ENCODE results near the gene GPR162.
"Not testable (repeated sequence)": the region's sequence is repeated elsewhere in the genome, so short reads cannot be mapped to it uniquely, and the experiment has no call there.

Gene GPR162

DNA sequence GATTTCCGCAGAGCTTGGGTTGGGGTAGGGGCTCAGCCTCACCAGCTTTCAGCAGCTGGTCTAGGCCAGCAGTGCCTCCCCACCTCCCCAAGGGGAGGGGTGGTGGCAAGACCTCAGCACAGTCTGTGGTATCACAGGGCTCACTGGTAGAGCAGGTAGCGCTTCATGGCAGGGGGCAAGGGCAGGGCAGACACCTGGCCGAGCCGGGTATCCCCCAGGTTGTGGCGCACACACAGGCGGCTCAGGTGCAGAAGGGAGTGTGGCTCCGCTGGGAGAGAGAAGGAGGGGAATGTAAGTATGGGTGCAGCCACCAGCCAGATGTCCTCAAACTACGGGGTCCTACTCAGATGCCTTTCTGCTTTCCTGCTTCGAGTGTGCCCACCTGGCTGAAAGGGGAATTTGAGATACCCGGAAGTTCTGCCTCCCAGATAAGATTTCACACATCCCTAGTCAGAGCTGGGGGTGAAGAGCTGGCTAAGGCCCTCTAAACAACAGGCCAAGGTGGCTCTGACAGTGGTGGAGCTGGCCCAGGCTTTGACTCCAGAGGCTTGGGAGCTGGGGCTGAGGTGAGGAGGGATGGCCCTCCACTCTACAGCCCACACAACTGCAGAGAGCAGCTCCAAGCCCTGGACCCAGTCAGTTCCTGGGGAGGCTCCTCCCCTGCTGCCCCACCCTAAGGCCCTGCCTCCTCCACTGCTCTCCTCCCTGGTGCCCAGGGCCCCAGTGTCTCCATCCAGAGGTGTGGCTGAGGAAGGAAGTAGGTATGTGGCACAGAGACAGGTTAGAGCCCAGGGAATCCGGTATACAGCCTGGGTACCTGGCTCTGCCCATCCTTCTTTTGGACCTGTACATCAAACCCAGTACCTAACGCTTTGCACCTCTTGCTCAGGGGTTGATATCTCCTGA lies 49.7 kb downstream of the GPR162 start:
- in situ Hi-C loops (cut with HindIII; ENCODE audit: low sequenced_read_pairs), result no loop called here

DNA sequence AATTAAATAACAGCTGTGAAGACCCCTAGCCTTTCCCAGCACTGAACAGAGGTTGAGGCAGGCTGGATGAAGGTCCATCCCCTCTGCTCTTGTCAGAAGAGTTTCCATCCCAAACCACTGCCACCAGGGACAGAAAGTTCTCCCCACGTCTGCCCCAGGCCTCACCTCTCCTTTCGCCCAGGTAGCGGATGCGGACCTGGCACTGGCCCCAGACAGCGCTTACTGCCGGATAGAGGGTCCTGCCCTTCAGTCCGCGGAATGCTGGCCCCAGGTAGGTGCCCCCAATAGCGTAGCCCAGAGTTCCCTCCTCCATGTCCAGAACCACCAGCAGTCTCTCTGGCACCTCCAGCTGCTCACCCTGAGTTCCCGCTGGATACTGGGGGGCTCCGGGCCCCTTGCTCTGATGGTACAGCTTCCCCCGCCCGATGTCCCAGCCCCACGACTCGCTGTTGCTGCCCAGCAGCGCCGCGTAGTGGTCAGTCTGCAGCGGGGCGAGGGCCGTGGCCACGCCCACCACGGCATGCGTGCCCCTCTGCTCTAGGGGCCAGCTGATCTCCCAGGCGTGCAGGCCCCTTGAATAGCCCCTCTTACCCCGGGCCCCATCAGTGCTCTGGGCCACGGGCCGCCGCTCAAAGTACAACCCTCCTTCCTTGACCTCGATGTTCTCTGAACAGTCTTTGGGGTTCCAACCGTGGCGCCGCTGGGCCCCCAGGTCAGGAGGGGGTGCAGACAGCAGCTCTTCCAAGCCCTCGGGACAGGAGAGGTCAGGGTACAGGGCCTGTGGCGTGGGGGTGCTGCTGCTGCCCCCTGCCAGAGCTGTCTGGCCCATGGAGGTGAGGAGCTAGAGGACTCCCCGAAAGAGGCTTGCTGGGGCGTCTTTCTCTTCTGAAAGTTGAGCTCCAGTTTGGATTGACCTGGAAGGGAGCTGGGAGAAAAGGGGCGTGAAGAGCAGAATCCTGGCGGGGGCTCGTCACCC lies 50.7 kb downstream of the GPR162 start:
- in situ Hi-C loops (cut with HindIII; ENCODE audit: low sequenced_read_pairs), result no loop called here

DNA sequence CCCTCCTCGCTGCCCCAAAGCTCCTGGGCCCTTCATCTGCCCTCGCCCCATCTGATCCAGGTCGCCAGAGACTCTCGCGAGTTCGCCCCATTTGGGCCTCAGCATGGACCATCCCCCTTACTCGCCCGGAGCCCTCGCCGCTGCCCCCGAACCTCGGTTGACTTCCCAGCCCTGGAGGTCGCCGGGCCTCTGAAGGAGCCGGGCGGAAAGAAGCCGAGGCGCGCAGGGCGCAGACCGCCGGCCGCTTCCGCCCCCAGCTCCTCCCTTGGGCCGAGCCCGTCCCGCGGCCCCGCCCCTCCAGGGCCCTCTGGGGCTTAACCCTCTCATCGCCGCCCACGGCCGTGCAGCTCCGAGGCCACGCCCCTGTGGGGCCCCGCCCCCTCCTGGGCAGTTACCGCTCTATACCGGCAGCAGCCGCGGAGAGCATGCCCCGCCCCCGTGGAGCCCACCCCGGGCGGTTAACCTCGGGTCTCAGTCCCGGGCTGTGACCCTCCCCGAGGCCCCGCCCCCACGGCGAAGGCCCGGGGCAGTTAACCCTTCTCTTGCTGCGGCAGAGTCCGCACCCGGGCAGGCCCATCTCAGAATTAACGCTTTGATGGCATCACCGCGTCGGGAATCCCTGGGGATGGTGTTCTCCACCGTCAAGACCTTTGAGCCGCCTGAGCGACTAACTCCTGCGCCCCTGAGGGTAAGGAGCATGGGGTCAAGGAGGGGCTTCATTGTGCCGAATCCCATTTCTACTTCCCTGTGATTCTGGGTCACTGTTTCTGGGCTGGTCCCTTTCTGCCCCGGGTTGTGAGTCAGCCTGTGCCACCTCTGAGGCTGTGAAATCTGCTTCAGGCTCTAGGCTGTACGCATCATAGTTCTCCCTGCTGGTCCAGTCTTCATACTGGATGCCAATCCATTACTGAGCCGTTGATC lies 51.7 kb downstream of the GPR162 start, which contains the start of gene SPSB2:
SPSB2 (minus strand) TSS at position 210 of the 921 bp plus-strand sequence. CDS start 402 bp downstream, outside the sequence.
- in situ Hi-C loops (cut with HindIII; ENCODE audit: low sequenced_read_pairs), result no loop called here

DNA sequence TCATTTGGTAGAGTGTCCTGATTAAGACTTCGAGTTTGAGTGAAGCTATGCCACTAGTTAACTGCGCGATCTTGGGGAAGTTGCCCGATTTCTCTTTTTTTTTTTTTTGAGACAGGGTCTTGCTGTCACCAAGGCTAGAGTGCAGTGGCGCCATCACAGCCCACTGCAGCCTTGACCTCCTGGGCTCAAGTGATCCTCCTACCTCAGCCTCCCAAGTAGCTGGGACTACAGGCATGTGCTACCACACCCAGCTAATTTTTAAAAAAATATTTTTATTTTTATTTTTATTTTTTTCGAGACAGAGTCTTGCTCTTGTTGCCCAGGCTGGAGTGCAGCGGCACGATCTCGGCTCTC lies 52.4 kb downstream of the GPR162 start:
- in situ Hi-C loops (cut with HindIII; ENCODE audit: low sequenced_read_pairs), result not testable (repeated sequence)

Measured in DLD1 (cell line).